C1 segment of cervical spinal cord (tissue), 14 donors: ENCODE results near the gene ZNF12.

Source experiments
- DNase-seq, 14 donors: peaks; one replicate each; lab custom pipeline; 2025; lab: John Stamatoyannopoulos, UW

The ZNF12 gene

GRCh38 chr7:6647541-6647940, 59.2 kb downstream of the ZNF12 start:
- no peak for DNase-seq

- no peak for DNase-seq
Measured at GRCh38 chr7:6647080-6647479, 59.7 kb downstream of the ZNF12 start.

GRCh38 chr7:6646465-6646864, 60.3 kb downstream of the ZNF12 start:
- no peak for DNase-seq

- no peak for DNase-seq
Measured at GRCh38 chr7:6644728-6645127, 62.0 kb downstream of the ZNF12 start.

GRCh38 chr7:6643915-6644625, 62.7 kb downstream of the ZNF12 start:
- DNase-seq = no peak

GRCh38 chr7:6642861-6643640, 63.7 kb downstream of the ZNF12 start:
- DNase-seq = no peak

GRCh38 chr7:6642239-6642839, 64.4 kb downstream of the ZNF12 start:
- DNase-seq = no peak

- no peak for DNase-seq
Measured at GRCh38 chr7:6641305-6642035, 65.3 kb downstream of the ZNF12 start.

GRCh38 chr7:6640246-6640721, 66.5 kb downstream of the ZNF12 start:
- no peak for DNase-seq

- no peak for DNase-seq
Measured at GRCh38 chr7:6639627-6640026, 67.1 kb downstream of the ZNF12 start.

GRCh38 chr7:6639032-6639431, 67.7 kb downstream of the ZNF12 start:
- no peak for DNase-seq
